Stomach (tissue), 9 donors: ENCODE results near the gene DCHS2. TPM values are rescaled to one million over a fixed set of nuclear protein-coding genes. Genes with fewer than 3 reads are reported as not detected.

Experiments used
- DNase-seq, 2 donors: peaks; one replicate each; pipeline versions ENCODE4 v3.0.0 to v3.0.0-alpha.2; 2013 to 2019
- H3K27ac ChIP-seq, 5 donors: fragments of 200-600 bp in 4 of 5; sonication (generic) in 4 of 5; one replicate each; pipeline ENCODE4 v1.5.1; 2013 to 2019; ENCODE audit warnings: mild to moderate bottlenecking in 1 of 5, moderate library complexity in 1 of 5
- H3K27me3 ChIP-seq, 3 donors: fragments of 200-600 bp; sonication (generic); one replicate each; pipeline ENCODE4 v1.5.1; 2017 to 2019; ENCODE audit warnings: mixed run types in 1 of 3
- H3K36me3 ChIP-seq, 4 donors: fragments of 200-600 bp; sonication (generic); 1 replicate in 3 of 4; 2 replicates in 1 of 4; pipeline ENCODE4 v1.5.1; 2016 to 2019
- H3K4me1 ChIP-seq, 4 donors: fragments of 200-600 bp; sonication (generic); one replicate each; pipeline ENCODE4 v1.5.1; 2016 to 2019
- H3K4me3 ChIP-seq, 4 donors: fragments of 200-600 bp; sonication (generic) in 3 of 4; one replicate each; pipeline ENCODE4 v1.5.1; 2016 to 2019; ENCODE audit warnings: mild to moderate bottlenecking in 1 of 4
- H3K9me3 ChIP-seq, 4 donors: fragments of 200-600 bp; sonication (generic); one replicate each; pipeline ENCODE4 v1.5.1; 2016 to 2019
- EP300 ChIP-seq: sonication (generic); formaldehyde crosslinking; IDR thresholded peaks from one replicate; pipeline ENCODE4 v1.6.1; 2017; ENCODE audit warnings: antibody characterized with exemption
- POLR2A ChIP-seq, 4 donors: fragments of 450-650 bp; IDR thresholded peaks; one replicate each; pipeline ENCODE4 v1.6.1; 2016; ENCODE audit warnings: antibody characterized with exemption in 4 of 4, control low read depth in 2 of 4, mild to moderate bottlenecking in 1 of 4, moderate library complexity in 1 of 4
- POLR2AphosphoS5 ChIP-seq, 3 donors: sonication (generic); formaldehyde crosslinking; IDR thresholded peaks; one replicate each; pipeline ENCODE4 v1.6.1; 2016; ENCODE audit warnings: antibody characterized with exemption in 3 of 3
- WGBS, 5 donors: extraction: QIAGEN DNeasy Blood & Tissue Kit in 3 of 5; methylation state at CpG; one replicate each; pipeline versions ENCODE4 v1.1.5 to v1.1.7; 2013 to 2018; 5-methylcytosine and 5-hydroxymethylcytosine counted together
- intact Hi-C: fragments of 100-400 bp; cut with DNase I; formaldehyde crosslinking; loops from one replicate; pipeline ENCODE4 v1.15.1; 2023; ENCODE audit warnings: low total_unique reads
- polyA plus RNA-seq, 3 donors: library from polyadenylated mRNA; stranded (reverse); fragments of 200-250 nt; gene quantifications; one replicate each; pipeline ENCODE4 v1.2.3, GENCODE V29; 2013
- total RNA-seq, 5 donors: library from RNA; depleted of rRNA; stranded (reverse); fragments of >200 nt; gene quantifications; one replicate each; pipeline versions ENCODE4 v1.1.0 to v1.2.3, GENCODE V29; 2014 to 2016
- TF ChIP-seq, protein P1 (sequence below), 7 experiments: fragments of 450-650 bp in 4 of 7; fragments of 200-600 bp in 3 of 7; sonication (generic) in 3 of 7; IDR thresholded peaks; one replicate each; pipeline ENCODE4 v1.5.1; 2016 to 2019; ENCODE audit warnings: antibody characterized with exemption in 7 of 7, control low read depth in 2 of 7, mild to moderate bottlenecking in 1 of 7
- donor health status: healthy with polysubstance abuse.
- donor health status: Bipolar disorder and iron deficiency.
- donor health status: healthy.

Gene DCHS2
- total and polyA plus RNA-seq, 8 donors = 0.30 to 9.7 (median 1.5) TPM; not detected in 2

DNA sequence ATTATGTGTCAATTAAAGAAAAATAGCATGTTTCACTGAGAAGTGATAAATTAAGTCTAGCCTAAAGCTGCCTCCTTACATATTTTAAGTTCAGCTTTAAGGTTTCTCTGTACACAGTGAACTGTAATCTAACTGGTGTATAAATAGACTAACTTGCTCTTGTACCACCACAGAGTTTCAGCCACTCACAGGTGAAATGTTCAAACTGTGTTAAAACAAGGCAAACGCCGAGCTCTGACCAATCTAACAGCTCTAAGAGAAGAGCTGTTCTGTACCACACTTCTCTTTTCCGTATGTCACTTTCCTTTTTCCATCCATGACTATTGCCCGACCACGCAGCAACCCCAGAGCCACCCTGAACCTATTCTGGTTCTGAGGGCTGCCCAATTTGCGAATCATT, 64.5 kb downstream of the DCHS2 start:
- no peak overlapping the region for H3K4me3 ChIP-seq
- H3K36me3 ChIP-seq = no peaks in the 10 kb centered on the region
- H3K4me1 ChIP-seq = no peaks in the 10 kb centered on the region
- TF ChIP-seq EP300 = no peak
- TF ChIP-seq, protein P1, sequence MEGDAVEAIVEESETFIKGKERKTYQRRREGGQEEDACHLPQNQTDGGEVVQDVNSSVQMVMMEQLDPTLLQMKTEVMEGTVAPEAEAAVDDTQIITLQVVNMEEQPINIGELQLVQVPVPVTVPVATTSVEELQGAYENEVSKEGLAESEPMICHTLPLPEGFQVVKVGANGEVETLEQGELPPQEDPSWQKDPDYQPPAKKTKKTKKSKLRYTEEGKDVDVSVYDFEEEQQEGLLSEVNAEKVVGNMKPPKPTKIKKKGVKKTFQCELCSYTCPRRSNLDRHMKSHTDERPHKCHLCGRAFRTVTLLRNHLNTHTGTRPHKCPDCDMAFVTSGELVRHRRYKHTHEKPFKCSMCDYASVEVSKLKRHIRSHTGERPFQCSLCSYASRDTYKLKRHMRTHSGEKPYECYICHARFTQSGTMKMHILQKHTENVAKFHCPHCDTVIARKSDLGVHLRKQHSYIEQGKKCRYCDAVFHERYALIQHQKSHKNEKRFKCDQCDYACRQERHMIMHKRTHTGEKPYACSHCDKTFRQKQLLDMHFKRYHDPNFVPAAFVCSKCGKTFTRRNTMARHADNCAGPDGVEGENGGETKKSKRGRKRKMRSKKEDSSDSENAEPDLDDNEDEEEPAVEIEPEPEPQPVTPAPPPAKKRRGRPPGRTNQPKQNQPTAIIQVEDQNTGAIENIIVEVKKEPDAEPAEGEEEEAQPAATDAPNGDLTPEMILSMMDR (IDR thresholded peaks at IDR 0.05) = no peak
- no peak for TF ChIP-seq POLR2A (IDR thresholded peaks at IDR 0.05)
- TF ChIP-seq POLR2AphosphoS5 (IDR thresholded peaks at IDR 0.05) = no peak
- H3K27ac ChIP-seq = no peak overlapping the region
- WGBS, 5 donors = 83 to 90% (median 83%) methylated on average over 6 of the region's 6 CpGs
- intact Hi-C loops = no loop called here
- no peaks in the 10 kb centered on the region for H3K9me3 ChIP-seq
- DNase-seq = no peak
- H3K27me3 ChIP-seq = no peaks in the 10 kb centered on the region

DNA sequence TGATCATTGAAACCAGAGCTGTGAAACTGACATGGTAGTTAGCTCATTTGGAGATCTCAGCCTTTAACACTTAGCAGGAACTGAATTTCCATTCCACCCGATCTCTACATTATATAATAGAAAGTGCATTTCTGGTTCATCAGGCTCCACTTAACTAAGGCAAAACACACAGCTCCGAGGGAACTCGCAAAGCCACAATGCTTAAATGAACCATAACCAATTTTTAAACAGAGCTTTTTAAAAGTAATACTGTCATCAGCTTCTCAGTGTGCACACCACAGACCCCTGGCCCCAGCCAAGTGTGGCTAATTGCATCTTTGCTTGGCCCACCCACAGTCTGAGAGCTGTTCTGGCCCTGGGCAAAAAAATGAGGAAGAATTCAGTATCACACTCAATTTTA, 66.1 kb downstream of the DCHS2 start:
- intact Hi-C loops = no loop called here
- H3K4me3 ChIP-seq = no peak overlapping the region
- no peaks in the 10 kb centered on the region for H3K4me1 ChIP-seq
- no peaks in the 10 kb centered on the region for H3K36me3 ChIP-seq
- no peaks in the 10 kb centered on the region for H3K27me3 ChIP-seq
- H3K27ac ChIP-seq = no peak overlapping the region
- WGBS, 5 donors = 55 to 61% (median 58%) methylated on average over 3 of the region's 3 CpGs
- DNase-seq = no peak
- TF ChIP-seq POLR2A (IDR thresholded peaks at IDR 0.05) (no peak), POLR2AphosphoS5 (IDR thresholded peaks at IDR 0.05) (no peak), EP300 (no peak)
- TF ChIP-seq, protein P1 (IDR thresholded peaks at IDR 0.05) = no peak
- no peaks in the 10 kb centered on the region for H3K9me3 ChIP-seq

GRCh38 chr4:154424810-154425484, 66.7 kb downstream of the DCHS2 start:
- no peaks in the 10 kb centered on the region for H3K4me1 ChIP-seq
- no peak overlapping the region for H3K27ac ChIP-seq
- no peak for TF ChIP-seq POLR2A (IDR thresholded peaks at IDR 0.05)
- TF ChIP-seq, protein P1 (IDR thresholded peaks at IDR 0.05) = no peak
- no peak for TF ChIP-seq POLR2AphosphoS5 (IDR thresholded peaks at IDR 0.05)
- TF ChIP-seq EP300 = no peak
- 66 to 79% (median 74%) methylated on average over 7 of the region's 7 CpGs for WGBS, 5 donors
- intact Hi-C loops = no loop called here
- no peaks in the 10 kb centered on the region for H3K9me3 ChIP-seq
- DNase-seq = no peak
- no peaks in the 10 kb centered on the region for H3K36me3 ChIP-seq
- H3K27me3 ChIP-seq = no peaks in the 10 kb centered on the region
- H3K4me3 ChIP-seq = no peak overlapping the region

- intact Hi-C loops = no loop called here
- Histone ChIP-seq H3K36me3 (no peaks in the 10 kb centered on the region), H3K27me3 (no peaks in the 10 kb centered on the region), H3K4me1 (peaks cover 0 to 7% (median 0%) of the 10 kb centered on the region in 4 donors), H3K4me3 (no peak overlapping the region), H3K9me3 (no peaks in the 10 kb centered on the region), H3K27ac (no peak overlapping the region)
- DNase-seq = no peak
- whole genome bisulfite sequencing, 5 donors = 0 to 65% (median 2%) methylated on average over 1 of the region's 1 CpG
- TF ChIP-seq EP300 = no peak
- TF ChIP-seq, protein P1 (IDR thresholded peaks at IDR 0.05) = no peak
- no peak for TF ChIP-seq POLR2A (IDR thresholded peaks at IDR 0.05)
- no peak for TF ChIP-seq POLR2AphosphoS5 (IDR thresholded peaks at IDR 0.05)
These were observed 69.4 kb downstream of the DCHS2 start for GRCh38 chr4:154422152-154422551.
